ENCODE measurements around the gene LGR4.
A peak's percentile ranks its signal among the peaks of the same experiment; 100 is the strongest.

Gene LGR4

DNA sequence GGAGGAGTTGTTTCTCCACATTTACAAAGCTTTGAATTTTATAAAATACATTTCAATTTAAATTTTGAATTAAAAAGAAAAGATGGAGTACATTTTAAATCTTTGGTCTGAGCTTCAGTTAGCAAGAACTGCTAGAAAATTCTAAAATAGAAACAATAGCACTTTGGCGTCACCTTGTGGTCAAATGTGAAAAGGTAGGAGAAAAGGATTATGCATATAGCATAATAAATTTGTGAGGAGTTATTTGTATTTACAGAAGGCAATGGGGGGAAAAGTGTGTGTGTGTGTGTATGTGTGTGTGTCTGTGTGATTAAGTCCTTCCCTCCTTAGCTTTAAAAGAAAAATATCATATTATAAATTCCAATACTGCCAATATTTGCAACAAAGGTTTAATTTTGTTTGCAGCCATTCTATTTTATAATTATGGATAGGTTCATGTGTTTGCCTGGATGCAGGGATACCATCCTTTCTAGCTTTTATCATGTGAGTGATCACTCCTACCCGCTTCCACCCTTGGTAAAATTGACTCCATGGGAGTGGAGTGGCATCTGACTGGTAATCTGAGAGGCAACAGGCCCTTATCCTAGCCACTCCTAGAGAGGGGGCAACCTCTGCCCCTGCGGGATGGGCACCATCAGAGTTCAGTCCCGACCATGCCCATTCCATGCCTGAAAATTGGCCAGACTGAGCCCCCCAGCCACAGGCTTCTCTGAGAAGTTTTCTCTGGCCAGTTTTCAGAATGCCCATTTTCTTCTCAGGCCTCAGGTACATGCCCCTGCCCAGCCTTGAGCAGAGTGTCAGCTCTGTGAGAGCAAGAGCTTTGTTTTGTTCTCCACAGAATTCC lies 13.6 kb upstream of the LGR4 start:
- DNase-seq (ENCODE audit: low read depth in 2 of 2): peak in 1 of 2 donors; percentile 19

DNA sequence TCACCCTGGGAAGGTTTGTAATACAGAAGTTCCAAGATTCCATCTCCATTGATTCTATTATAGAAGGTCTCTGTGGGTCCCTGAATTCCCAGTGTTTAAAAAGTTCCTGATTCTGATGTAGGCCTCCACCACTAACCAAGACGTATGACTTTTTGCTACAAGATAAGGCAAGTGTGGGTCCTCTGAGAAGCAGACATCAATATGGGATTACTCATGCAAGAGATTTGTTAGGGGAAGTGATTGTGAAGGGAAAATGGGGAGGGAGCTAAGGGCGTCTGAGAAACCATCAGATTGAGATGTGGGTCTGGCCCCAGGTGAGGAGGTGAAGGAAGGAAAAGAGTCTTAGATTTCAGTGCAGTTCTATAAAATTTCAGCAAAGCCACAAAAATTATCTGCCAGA lies 10.2 kb upstream of the LGR4 start:
- no peak for DNase-seq (ENCODE audit: low read depth in 2 of 2)

DNA sequence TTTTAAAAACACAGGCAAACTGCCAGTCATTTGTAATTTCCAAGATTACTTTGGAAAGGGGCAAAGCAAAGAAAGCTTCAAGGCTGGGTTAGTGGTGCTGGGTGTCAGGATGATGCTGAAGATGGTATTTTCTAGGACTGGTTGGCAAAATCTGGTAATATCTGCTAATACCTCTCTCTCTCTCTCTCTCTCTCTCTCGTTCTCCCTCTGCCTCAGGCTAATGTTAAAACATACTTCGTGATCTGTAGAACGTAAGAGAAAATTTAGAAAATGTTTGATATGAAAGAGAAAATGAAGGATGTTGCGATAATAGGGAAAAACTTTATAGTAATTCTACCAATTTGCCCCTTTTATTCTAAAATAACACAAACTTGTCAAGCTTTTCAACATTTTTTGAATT lies 9.4 kb upstream of the LGR4 start:
- DNase-seq (ENCODE audit: low read depth in 2 of 2): no peak

DNA sequence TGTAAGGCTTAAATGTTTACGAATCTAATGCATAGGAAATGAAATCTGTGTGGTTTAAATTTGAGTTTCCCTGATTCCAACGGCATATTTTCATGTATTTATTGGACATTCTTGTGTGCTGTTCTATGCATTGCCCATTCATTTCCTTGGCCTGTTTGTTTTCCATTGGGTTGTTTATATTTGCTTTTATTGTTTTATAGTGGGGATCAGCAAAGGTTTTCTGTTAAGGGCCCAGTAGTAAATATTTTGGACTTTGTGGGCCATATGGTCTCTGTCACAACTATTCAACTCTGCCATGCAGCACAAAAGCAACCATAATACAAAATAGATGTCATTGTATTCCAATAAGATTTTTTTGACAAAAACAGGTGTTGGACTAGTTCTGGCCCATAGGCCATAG lies 5.2 kb upstream of the LGR4 start:
- DNase-seq (ENCODE audit: low read depth in 2 of 2): no peak

DNA sequence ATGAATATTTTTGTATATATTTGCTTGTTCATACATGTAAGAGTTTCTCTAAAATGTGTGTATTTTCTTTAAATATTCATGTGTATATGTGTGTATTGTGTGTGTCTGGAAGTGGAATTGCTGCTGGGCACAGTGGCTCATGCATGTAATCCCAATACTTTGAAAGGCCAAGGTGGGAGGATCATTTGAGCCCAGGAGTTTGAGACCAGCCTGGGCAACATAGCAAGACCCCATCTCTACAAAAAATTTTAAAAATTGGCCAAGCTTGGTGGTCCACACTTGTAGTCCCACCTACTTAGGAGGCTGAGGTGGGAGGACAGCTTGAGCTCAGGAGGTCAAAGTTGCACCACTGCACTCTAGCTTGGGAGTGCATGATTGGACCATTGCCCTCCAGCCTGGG lies 4.7 kb upstream of the LGR4 start:
- no peak for DNase-seq (ENCODE audit: low read depth in 2 of 2)

DNA sequence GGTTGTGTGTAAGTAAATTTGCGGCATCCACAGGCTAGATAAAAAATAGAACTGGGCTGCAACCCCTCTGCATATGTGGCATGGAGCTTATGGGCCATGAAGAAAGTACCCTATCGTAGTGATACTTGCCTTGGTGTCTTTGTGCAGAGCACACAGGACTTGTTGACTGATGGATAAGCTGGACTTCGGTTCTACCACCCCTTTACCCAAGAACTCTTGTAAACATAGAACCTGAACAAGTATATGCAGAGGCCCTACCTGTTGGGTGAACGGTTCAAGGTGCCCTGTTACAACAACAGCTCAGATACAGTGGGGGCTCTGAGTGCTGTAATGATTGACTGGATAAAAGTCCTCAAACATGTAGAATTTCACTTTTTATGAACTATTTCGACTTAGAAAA lies 3.0 kb upstream of the LGR4 start:
- no peak for DNase-seq (ENCODE audit: low read depth in 2 of 2)

DNA sequence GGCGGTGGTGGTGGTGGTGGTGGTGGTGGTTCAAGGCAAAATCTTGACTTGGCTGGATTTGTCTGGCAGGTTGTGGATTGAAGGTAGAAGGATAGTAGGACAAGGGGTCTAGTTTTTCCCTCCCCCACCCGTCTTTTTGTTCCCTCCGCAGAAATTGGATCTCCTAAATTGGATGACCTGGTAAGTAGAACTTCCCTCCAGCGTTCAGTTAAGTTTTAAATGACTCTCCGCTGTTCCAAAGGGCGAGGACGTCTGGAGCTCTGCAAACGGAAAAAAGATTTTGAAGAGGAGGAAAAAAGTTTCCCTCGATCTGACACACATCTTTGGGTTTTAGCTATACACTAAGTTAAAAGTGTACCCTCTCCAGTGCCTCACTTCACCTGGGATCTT lies 422 bp upstream of the LGR4 start:
- no peak for DNase-seq (ENCODE audit: low read depth in 2 of 2)

DNA sequence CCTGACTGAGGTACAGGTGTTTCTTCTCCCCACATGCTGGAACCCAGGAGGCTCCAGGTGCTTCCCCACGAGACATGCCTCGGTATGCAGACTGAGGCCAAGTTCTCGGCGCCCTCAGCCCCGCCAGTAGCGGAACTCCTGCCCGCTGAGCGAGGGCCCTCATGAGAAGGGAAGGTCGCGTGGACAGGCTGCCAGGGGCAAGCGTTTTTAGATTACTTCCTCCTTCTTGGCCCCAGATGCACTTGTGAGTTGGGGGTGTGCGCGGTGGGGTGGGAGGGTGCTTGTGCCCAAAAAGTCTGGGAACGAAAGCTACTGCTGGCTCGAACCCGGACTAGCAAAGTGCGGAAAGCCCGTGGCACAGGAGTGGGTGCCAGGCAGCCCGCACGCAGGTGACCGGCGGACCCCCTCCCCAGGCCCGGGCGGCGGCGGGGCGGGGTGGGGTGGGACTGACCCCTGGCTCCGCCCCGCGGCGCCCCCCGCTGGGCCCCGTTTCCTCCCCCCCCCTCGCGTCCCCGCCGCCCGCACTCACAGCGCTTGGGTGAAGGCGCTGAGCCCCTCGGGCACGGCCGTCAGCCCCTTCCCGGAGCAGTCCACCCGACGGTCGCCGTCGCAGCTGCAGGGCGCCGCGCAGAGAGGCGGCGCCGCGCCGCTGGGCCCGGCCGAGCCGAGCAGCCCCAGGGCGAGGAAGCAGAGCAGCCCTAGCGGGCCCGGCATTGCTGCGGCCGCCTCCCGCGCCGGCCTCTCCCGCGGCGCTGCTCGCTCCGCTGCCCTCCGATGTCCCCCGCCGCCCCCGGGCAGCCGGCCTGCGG lies 797 bp downstream of the LGR4 start:
- DNase-seq (ENCODE audit: low read depth in 2 of 2): no peak

DNA sequence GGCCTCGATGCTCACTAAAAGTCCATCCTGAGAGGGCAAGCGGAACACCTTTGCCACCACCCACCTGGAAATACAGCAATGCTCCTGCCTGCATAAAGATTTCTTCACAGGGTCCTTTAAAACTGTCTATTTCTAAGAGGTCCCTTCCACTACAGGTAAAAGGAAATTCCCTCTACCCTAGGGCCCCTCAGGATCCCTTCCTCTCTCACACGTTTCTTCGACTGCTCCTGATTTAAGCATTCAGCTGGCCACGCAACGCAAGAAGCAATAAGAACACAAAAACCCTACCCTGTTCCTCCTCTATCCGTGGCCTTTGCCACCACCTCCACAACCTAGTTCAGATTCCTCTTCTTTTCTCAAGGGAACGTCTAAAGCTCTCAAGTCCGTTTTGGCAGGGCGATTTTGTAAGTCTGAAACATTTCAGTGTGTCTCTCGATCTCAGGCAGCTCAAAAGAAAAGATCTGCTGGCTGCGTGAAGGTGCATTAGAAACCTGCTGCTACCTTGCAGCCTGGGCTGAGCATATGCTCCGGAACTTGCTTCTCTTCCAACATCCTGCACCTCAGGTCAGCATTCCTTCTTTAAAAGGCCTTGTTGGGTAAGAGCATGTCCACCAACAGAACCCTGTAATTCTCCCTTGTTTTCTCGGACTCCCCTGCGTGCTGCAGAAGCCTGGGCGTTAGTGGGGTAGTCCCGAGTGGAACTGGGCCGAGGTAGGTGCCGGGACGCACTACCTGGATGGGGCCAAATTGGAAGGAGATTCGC lies 1.6 kb downstream of the LGR4 start:
- DNase-seq (ENCODE audit: low read depth in 2 of 2): no peak

DNA sequence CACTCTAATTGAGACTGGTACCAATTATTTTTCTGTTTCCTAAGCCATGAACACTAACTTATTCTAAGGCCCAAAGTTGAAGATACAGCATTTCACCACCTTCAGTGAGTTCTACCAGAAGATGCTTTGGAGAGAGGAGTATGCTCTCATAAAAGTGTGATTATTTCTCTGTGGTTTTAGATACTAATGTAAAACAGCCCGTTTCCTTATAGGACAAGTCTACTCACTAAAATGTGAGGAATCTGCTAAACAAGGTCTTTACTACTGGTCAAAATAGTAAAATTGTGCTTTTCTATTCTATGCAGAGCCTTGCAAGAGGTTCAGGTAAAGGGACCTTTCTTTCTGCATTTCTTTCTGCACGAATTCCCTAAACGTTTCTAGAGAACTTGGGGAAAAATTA lies 2.4 kb downstream of the LGR4 start:
- no peak for DNase-seq (ENCODE audit: low read depth in 2 of 2)

DNA sequence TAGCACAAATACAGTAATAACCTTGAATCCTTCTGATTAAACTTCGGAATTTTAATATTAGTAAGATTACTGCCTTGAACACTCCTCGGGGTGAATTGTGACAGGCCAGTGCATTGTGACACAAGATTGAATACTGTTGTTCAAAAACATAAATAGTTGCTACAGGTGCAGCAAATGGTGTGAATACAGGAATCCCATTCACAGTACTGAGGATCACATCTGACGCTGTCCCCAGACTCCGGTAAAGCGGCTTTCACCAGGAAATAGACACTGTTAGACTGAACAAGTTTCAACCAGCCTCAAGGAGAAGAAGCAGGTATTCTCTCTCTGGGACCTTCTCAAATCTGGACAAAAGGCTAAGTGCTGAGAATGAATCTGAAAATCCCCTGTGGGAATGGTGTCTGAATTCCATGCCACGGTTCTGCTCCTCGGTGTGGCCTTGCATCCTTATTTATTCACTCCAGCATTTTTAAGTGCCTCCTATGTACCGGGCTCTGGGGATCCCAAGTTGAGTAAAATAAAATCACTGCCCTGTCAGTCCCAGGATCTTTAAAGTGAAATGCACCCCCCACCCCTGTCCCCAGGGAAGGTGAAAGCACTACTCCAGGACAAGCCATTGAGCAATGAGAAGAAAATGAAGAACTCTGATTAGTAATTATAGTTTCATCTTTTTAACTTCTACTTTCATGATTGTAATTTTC lies 3.4 kb downstream of the LGR4 start:
- no peak for DNase-seq (ENCODE audit: low read depth in 2 of 2)

DNA sequence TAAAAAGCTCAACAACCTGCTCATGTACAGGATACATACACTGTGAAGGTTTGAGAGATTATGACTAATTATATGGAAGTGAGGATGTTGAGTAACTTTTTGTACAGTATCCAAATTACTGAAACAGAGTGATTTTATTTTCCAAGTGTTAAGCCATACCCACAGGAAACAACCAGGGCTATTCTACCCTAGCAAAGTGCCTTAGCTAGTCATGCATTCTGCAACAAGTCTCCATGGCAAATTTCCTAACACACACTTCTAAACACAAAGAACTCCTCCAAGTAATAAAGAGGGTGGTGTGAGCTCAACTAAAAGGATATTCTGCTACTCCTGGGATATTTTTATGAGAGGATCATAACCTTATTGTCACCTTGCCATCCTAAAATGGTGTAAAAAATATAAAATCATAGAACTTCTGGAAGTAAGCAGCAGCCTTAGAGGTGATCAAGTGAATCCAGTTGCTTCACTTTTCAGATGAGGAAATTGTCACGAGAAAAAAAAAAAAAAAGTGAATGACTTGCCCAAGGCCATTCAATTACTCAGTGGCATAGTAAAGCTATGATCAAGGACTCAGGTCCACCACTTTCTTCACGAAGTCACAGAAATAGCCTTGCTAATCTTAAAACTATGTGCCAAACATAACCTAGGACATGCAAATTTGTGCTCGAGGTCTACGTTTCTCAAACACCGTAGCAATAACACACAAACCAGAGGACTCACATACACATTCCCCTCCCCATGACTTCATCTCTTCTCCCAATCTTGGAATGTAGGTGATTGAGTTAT lies 4.2 kb downstream of the LGR4 start:
- DNase-seq (ENCODE audit: low read depth in 2 of 2): no peak

DNA sequence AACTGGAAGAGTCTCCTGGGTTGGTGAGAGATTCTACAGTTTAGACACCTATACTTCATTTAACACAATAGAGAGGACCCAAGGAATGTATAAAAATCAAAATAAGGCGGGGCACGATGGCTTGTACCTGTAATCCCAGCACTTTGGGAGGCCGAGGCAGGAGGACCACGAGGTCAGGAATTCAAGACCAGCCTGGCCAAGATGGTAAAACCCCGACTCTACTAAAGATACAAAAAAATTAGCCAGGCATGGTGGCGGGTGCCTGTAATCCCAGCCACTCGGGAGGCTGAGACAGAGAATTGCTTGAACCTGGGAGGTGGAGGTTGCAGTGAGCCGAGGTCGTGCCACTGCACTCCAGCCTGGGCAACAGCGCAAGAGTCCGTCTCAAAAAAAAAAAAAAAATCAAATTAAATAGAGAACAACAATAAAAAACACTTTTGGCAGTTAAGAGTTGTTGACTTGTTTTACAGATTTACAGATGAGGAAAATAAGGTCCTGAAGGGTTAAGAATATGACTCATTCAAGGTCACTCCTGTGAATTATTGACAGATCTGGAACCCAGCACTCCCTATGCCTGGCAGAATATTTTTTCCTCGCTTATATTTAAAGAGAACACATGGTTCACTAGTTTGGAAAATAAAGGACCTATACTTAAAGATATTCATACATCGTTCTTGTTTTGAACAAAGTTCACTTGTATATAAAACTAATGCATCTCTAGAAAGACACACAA lies 5.2 kb downstream of the LGR4 start:
- DNase-seq (ENCODE audit: low read depth in 2 of 2): no peak

DNA sequence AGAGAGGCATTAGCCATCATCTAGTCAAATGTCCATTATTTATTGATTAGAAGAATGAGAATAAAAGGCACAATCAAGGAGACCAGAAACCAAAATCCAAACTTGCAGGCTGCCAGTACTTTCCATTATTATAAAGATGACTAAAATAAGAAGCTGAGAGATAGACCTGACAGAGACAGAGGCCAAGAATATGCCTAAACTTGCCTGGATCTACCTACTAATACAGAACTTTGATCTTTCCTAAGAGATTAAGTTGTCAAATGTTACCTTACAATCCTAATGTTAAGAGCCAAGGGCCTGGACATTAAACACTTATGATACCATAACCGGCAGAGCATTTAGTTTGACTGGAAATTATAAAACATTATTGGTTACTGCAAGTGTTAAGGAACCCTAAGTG lies 6.2 kb downstream of the LGR4 start:
- DNase-seq (ENCODE audit: low read depth in 2 of 2): no peak

DNA sequence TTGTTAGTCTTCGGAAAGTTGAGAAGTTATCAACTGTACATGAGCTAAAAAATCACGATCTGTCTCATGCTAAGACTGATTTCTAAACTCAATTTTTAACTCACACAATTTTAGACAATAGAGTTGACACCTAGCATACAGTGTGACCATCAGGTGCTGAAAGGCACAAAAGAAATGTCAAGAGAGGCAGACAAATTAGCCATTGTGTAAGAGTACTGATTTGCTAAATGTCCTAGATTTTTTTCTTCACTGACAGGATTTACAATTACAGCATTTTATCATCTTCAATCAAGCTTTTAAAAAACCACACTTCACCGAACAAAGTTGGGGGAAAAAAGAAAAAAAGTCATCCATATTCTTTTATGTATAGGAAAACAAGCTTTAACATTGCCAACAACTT lies 7.0 kb downstream of the LGR4 start:
- no peak for DNase-seq (ENCODE audit: low read depth in 2 of 2)

DNA sequence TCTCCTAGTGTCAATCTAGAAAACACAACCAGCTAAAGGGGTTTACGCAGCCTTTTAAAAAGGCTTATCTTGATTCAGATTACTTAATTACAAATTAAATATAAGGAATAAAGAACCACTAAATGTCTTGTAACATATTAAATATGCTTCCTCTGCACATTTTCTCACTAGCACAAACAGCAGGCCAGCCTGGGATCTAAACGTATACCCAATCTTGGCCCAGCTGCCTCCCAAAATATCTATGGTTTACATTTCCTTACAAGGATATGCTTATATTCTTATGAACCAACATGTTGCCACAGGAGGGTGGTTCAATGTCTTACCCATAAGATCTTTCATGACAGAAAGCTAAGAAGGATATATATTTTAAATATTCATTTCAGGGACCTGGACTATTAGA lies 7.7 kb downstream of the LGR4 start:
- no peak for DNase-seq (ENCODE audit: low read depth in 2 of 2)

DNA sequence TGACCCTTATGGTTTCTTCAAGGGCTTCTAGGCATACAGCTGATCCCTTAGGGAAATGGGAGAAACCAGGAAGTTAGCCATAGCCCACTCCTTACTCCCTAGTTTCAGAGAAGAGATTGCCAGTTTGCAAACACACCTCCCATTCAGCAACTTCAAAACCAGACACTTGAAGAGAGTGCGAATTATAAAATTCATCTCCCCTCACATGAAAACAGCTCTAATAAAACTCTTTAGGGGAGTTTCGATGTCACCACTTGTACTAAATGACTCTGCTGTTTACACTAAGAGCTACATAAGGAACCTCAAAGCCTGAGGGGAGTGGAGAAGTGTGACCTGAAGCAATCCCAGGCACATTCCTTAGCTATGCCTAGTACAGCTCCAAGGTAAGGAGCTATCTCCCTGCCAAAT lies 8.3 kb downstream of the LGR4 start:
- no peak for DNase-seq (ENCODE audit: low read depth in 2 of 2)

DNA sequence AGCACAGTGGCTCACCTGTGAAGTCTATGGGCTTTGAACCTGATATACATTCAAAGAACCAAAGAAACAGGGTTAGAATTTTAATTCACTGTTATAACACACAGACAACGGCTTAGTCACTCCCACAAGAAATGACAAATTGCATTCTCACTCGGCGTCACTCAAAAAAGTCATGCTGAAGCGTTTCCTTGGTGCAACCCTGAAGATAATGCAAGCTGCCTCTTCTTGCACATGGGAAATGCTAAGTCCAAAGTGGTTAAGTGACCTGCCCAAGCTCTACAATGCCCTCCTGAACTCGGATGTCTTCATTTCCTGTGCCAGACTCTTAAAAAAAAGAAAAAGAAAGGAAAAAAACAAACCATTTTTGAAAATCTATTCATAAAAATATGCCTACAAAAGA lies 10.0 kb downstream of the LGR4 start:
- DNase-seq (ENCODE audit: low read depth in 2 of 2): no peak

DNA sequence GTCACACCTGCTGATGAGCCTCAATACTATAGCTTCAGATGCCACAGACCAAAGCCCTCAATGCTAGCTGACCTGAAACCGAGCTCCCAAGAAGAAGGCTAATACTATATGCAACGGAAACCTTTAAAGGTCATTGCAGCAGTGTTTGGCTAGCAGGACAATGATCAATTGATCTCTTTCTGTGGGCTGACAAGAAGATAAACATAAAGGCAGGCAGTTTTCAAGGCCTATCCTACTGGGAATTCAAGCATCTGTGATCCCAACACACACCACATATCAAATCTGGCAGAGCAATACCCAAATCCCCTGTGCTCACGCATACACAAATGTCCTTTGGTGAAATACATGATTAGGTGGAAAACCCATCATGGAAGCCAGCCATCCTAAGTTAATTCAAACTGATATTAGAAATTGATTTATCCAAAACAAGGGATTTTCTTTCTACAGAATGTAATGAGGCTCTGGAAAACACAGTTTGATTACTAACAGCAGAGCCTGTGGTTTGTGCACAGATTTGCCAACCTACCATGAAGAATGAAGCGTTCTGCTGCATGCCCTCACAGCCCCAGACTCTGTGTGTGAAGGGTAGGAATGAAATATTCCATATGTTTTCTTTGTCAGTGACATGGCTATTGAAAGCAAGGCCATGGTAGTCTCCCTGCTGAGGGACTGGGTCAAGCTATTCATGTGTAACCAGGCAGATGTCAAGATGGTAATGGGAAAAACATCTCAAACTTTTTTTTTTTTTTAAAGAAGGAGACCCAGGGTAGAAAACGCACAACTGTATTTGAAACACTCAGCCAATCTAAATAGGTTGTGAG lies 12.2 kb downstream of the LGR4 start:
- DNase-seq (ENCODE audit: low read depth in 2 of 2): no peak

DNA sequence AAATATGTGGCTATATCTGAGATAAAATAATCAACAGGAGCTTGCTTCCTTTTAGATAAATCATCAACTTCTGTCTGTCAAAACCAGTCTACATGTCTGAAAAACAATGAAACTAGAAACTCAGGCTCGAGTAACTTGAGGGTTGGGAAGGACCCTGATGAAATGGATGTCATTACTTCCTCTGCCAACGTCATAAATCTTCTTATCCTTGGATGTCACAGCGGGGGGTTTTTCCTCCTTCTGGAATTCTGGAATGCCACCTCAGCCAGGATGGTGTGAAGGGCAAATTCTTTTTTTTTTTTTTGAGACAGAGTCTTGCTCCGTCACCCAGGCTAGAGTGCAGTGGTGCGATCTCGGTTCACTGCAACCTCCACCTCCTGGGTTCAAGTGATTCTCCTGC lies 13.4 kb downstream of the LGR4 start:
- no peak for DNase-seq (ENCODE audit: low read depth in 2 of 2)
